GM06990 (cell line): ENCODE data around the gene DNAJA2.

Experiments used
- DNase-seq: peaks from one replicate; pipeline ENCODE4 v3.0.0-alpha.2; 2011; ENCODE audit not compliant: insufficient read length; ENCODE audit errors: extremely low read depth
- H3K27me3 ChIP-seq: replicated peaks from 2 replicates; pipeline ENCODE4 v1.6.0; 2011; ENCODE audit warnings: low read length; ENCODE audit not compliant: control insufficient read depth, insufficient read depth
- H3K36me3 ChIP-seq: 2 replicates; pipeline ENCODE4 v1.5.1; 2011; ENCODE audit warnings: low read length; ENCODE audit not compliant: control insufficient read depth, insufficient read depth
- H3K4me3 ChIP-seq: replicated peaks from 2 replicates; pipeline ENCODE4 v1.5.1; 2011; ENCODE audit warnings: low read depth, mild to moderate bottlenecking, control low read depth, low read length
- CTCF ChIP-seq: IDR thresholded peaks from 2 replicates; pipeline ENCODE4 v1.5.1; 2011; ENCODE audit warnings: low read length, control low read depth, mild to moderate bottlenecking, inconsistent platforms; ENCODE audit not compliant: insufficient read depth, poor library complexity, severe bottlenecking

DNAJA2 gene

DNA sequence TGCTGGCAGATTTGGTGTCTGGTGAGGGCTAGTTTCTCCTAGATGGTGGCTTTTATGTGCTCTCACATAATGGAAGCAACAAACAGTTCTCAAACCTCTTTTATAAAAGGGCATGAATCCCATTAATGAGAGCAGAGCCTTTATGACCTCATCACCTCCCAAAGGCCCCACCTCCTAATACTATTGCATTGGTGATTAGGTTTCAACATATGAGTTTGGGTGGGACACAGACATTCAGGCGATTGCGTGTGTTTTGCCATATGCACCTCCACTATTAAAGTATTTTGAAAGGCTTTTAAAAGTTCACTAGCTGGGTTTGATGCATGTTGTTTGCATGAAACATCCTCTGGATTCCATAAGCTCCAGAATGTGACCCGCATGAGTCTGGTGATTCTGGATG, 24.4 kb upstream of the DNAJA2 start:
- no peak for TF ChIP-seq CTCF
- H3K27me3 ChIP-seq, result no peaks in the 10 kb centered on the region
- H3K36me3 ChIP-seq, result no peaks in the 10 kb centered on the region
- DNase-seq, result no peak
- H3K4me3 ChIP-seq, result no peak overlapping the region

DNA sequence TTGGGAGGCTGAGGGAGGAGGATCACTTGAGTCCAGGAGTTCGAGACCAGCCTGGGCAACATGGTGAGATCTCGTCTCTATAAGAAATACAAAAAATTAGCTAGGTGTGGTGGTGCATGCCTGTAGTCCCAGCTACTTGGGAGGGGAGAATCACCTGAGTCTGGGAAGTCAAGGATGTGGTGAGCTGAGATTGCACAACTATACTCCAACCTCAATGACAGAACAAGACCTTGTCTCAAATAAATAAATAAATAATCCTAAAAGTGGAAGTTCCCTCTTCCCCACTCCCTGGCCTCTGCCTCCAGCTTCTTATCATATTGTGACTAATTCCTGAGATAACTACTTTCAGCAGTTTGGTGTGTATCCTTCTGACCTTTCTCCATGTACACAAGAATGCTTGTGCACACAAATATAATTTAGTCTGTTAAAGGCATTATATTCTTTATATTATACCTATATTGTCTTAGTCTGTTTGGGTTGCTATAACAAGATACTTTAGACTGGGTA, 23.5 kb upstream of the DNAJA2 start:
- no peak for DNase-seq
- no peak for TF ChIP-seq CTCF
- H3K4me3 ChIP-seq, result no peak overlapping the region
- H3K36me3 ChIP-seq, result no peaks in the 10 kb centered on the region
- H3K27me3 ChIP-seq, result no peaks in the 10 kb centered on the region

GRCh38 chr16:46996391-46996790, 22.9 kb upstream of the DNAJA2 start:
- TF ChIP-seq CTCF, result no peak
- Histone ChIP-seq H3K36me3 (no peaks in the 10 kb centered on the region), H3K27me3 (no peaks in the 10 kb centered on the region), H3K4me3 (no peak overlapping the region)
- DNase-seq, result no peak

DNA sequence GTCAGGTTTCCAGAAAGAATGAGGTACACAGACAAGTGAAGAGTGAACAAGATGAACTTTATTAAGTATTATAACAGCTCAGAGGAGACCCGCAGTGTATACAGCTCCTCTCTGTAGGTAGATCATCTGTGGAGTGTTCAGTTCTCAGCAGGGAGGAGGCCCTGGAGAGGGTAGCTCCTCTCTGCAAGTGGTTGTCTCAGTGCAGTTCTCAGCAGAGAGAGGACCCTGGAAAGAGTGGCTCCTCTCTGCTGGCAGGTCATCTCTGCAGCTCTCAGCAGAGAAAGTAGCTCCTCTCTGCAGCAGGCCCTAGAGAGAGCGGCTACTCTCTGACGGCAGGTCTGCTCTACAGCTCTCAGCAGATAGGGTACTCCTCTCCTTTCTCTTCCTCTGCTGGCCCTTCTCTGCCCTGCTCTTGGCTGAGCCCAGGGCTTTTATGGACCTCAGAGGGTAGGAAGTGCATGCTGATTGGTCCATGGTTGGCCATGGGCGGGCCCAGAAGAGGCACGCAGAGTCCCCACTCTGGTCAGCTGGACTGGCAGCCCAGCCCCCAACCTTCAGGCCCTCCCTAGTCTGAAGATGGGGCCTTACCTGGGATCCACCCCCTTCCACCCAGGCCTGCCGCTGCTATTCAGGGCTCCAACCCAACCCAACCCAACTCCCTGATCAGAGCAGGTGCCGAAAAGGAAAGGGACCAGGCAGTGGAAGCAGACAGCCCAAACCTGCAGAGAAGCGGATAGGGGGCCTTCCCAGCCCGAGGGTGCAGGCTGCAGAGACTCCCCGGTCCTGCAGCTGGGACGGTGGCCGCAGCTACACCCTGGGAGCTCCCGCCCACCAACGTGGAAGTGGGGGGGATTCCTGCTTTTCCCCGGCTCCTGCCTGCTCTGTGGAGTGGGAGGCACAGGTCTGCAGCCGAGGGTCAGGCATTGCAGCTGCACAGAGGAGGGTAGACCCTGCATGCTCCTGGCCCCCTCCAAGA, 18.5 kb upstream of the DNAJA2 start:
- no peak for TF ChIP-seq CTCF
- no peaks in the 10 kb centered on the region for H3K27me3 ChIP-seq
- H3K4me3 ChIP-seq, result no peak overlapping the region
- no peaks in the 10 kb centered on the region for H3K36me3 ChIP-seq
- DNase-seq, result no peak

DNA sequence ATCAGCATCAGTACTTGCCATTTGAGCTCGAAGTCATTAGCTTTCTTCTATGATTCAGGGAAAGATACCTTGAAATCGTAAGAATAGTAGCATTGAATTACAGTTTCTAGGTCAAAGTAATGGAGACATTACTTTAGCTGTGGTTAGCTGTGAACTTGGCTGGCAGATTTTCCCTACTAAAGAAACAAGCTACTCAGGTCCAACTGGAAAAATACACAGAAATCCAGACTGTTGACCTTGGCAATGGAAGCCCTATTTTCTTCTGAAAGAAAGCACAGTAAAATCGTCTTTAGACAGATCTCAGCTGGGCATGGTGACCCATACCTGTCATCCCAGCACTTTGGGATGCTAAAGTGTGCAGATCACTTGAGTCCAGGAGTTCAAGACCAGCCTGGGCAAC, 13.4 kb upstream of the DNAJA2 start:
- TF ChIP-seq CTCF, result no peak
- Histone ChIP-seq H3K27me3 (no peaks in the 10 kb centered on the region), H3K36me3 (no peaks in the 10 kb centered on the region), H3K4me3 (no peak overlapping the region)
- DNase-seq, result no peak
